HG03108 (cell line): ENCODE data around the gene PIEZO1.
"Not testable (repeated sequence)": the region's sequence is repeated elsewhere in the genome, so short reads cannot be mapped to it uniquely, and the experiment has no call there.

Source experiments
- ATAC-seq: cut with Tn5 transposase; IDR thresholded peaks from one replicate; pipeline ENCODE4 v1.9.1; 2021; ENCODE audit warnings: moderate library complexity; ENCODE audit not compliant: unreplicated experiment

PIEZO1 gene

GRCh38 chr16:88784074-88784855 is 755 bp downstream of the PIEZO1 start:
- ATAC-seq = no peak

- ATAC-seq = no peak
Measured at GRCh38 chr16:88783391-88784073, 1.5 kb downstream of the PIEZO1 start.

GRCh38 chr16:88782454-88783390 is 2.3 kb downstream of the PIEZO1 start:
- ATAC-seq = no peak

GRCh38 chr16:88781140-88782077 is 3.6 kb downstream of the PIEZO1 start:
- peak; percentile 43 for ATAC-seq

GRCh38 chr16:88780142-88781062 is 4.6 kb downstream of the PIEZO1 start:
- ATAC-seq = no peak

GRCh38 chr16:88779406-88780141 is 5.4 kb downstream of the PIEZO1 start:
- ATAC-seq = no peak

GRCh38 chr16:88778541-88779065 is 6.4 kb downstream of the PIEZO1 start:
- ATAC-seq = no peak

- no peak for ATAC-seq
Measured at GRCh38 chr16:88778271-88778525, 6.8 kb downstream of the PIEZO1 start.

GRCh38 chr16:88777471-88778270 is 7.3 kb downstream of the PIEZO1 start:
- ATAC-seq = no peak

- ATAC-seq = no peak
Measured at GRCh38 chr16:88775825-88776224, 9.2 kb downstream of the PIEZO1 start.

GRCh38 chr16:88774544-88775393 is 10.3 kb downstream of the PIEZO1 start:
- no peak for ATAC-seq

GRCh38 chr16:88773812-88774291 is 11.2 kb downstream of the PIEZO1 start:
- no peak for ATAC-seq

GRCh38 chr16:88772871-88773811 is 11.9 kb downstream of the PIEZO1 start:
- no peak for ATAC-seq

- ATAC-seq = not testable (repeated sequence)
Measured at GRCh38 chr16:88771781-88772180, 13.2 kb downstream of the PIEZO1 start.

GRCh38 chr16:88771294-88771772 is 13.7 kb downstream of the PIEZO1 start:
- ATAC-seq = no peak
